ENCODE measurements around the gene FBXL17. TPM values are rescaled to one million over a fixed set of nuclear protein-coding genes. Genes with fewer than 3 reads are reported as not detected.

Gene FBXL17
- total RNA-seq, 2 experiments from 2014 or later, result 6.6 to 9.4 TPM

DNA sequence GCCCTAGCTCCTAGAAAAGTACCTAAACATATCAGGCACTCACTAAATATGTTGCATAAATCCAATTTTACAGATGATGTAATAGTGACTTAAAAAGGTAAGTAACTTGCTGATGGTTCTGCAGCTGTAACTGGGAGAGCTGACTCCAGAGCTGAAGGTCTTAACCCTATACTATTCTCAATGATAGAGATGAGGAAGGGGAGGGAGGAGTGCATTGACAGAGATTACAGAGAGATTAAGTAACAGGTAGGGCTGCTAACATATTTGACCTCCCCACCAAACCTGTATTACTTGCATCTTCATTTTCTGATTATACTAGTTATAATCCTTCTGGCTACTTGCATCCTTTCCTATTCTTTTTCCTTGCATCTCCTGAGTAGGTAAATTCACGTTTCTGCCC is 455.8 kb downstream of the FBXL17 start:
- ATAC-seq (no peak), DNase-seq (no peak)
- ChIA-PET POLR2A (no interaction called here), CTCF (interaction anchor here (0.7 kb wide), 1 partner anchor 15 kb away, joined by 3 read pairs; no protein-coding TSS in a partner anchor)
- Mint-ChIP-seq H3K27ac (no peak overlapping the region), H3K9me3 (ENCODE audit: insufficient read depth) (no peaks in the 10 kb centered on the region), H3K27me3 (ENCODE audit: low read depth) (no peaks in the 10 kb centered on the region), H3K4me3 (no peak overlapping the region), H3K36me3 (ENCODE audit: low read depth) (no peaks in the 10 kb centered on the region), H3K4me1 (ENCODE audit: low read depth) (peaks cover 27% of the 10 kb centered on the region)

DNA sequence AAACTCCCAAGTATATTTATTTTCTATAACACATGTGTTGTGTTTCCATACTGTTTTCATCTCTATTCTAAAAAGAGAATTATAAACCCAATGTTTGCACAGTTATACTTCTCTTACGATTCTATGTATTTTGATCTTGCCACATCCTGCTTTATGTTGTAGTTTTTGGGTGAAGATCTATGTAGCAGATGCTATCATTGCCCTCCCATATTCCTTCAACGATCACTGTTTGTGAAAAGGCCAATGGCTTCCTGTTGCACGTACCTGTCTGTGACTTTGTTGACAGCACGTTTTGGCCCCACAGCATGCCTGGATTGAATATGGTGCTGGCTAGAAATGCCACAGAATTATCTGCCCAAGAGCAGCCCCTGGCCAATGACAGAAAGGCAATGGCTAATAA is 456.7 kb downstream of the FBXL17 start:
- no peaks in the 10 kb centered on the region for H3K27me3 Mint-ChIP-seq (ENCODE audit: low read depth)
- no peak for ATAC-seq
- no peak overlapping the region for H3K4me3 Mint-ChIP-seq
- POLR2A ChIA-PET, result no interaction called here
- no peaks in the 10 kb centered on the region for H3K9me3 Mint-ChIP-seq (ENCODE audit: insufficient read depth)
- no peak for DNase-seq
- CTCF ChIA-PET, result no interaction called here
- peak overlapping the region; percentile 1 for H3K27ac Mint-ChIP-seq
- no peaks in the 10 kb centered on the region for H3K36me3 Mint-ChIP-seq (ENCODE audit: low read depth)
- peaks cover 25% of the 10 kb centered on the region for H3K4me1 Mint-ChIP-seq (ENCODE audit: low read depth)

DNA sequence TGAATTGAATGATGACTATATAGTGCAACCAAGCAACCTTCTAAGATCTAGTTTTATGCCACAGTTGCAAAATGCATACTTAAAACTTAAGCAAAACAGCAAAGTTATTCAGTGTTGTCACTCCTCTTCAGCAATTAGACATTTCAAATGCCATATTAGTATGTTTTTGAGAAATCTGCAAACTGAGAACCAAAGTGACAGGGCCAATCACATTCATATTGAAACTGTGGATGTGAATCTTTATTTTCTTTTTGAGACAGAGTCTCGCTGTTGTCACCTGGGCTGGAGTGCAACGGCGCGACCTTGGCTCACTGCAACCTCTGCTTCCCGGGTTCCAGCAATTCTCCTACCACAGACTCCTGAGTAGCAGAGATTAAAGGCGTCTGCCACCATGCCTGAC is 461.9 kb downstream of the FBXL17 start:
- no peaks in the 10 kb centered on the region for H3K9me3 Mint-ChIP-seq (ENCODE audit: insufficient read depth)
- DNase-seq (no peak), ATAC-seq (no peak)

DNA sequence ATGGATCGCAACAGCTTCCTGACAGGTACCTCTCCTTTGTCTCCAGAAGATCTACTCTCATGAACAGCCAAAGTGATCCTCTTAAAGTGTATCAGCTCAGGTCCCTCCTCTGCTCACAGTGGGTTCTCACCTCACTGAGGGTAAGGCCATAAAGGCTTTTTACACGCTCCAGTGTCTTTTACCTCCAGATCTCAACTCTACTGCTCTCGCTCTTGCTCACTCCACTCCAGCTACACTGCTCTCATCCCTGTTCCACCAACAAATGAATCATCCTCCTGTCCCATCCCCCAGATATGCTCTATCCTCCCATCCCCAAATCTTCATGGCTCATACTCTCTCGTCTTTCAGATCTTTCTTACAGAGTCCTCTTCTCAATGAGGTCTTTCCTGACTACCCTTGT is 462.5 kb downstream of the FBXL17 start:
- Mint-ChIP-seq H3K4me3 (no peak overlapping the region), H3K27me3 (ENCODE audit: low read depth) (no peaks in the 10 kb centered on the region), H3K4me1 (ENCODE audit: low read depth) (peaks cover 34% of the 10 kb centered on the region), H3K9me3 (ENCODE audit: insufficient read depth) (no peaks in the 10 kb centered on the region), H3K36me3 (ENCODE audit: low read depth) (peaks cover 2% of the 10 kb centered on the region), H3K27ac (peak overlapping the region; percentile 39)
- no peak for ATAC-seq
- CTCF ChIA-PET, result no interaction called here
- POLR2A ChIA-PET, result no interaction called here
- no peak for DNase-seq

More for the DNA sequence above, 461.9 kb downstream of the FBXL17 start:
- ChIA-PET POLR2A (no interaction called here), CTCF (no interaction called here)
- Mint-ChIP-seq H3K4me1 (ENCODE audit: low read depth) (peaks cover 40% of the 10 kb centered on the region), H3K4me3 (no peak overlapping the region), H3K27me3 (ENCODE audit: low read depth) (no peaks in the 10 kb centered on the region), H3K27ac (no peak overlapping the region), H3K36me3 (ENCODE audit: low read depth) (peaks cover 2% of the 10 kb centered on the region)

DNA sequence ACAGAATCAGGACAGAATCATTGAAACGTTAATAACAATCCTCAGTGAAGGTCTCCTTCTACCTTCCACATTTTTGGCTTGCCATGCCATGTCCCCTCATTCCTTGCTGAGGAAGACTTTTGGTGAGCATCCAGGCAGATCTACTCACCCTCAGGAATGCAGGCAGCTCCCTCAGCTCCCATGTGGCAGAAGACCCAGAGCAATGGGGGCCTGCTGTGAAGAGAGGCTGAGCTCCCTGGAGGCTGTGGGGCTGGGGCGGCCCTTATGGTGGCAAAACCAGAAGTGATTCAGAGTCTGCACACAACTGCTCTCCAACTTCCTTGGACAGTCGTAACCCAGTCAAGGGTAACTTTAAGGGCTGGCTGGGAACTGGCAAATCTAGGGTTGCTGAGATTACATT is 463.9 kb downstream of the FBXL17 start:
- CTCF ChIA-PET, result interaction anchor here (0.6 kb wide), 1 partner anchor 105 kb away, joined by 3 read pairs; no protein-coding TSS in a partner anchor
- peaks cover 37% of the 10 kb centered on the region for H3K4me1 Mint-ChIP-seq (ENCODE audit: low read depth)
- DNase-seq, result no peak

DNA sequence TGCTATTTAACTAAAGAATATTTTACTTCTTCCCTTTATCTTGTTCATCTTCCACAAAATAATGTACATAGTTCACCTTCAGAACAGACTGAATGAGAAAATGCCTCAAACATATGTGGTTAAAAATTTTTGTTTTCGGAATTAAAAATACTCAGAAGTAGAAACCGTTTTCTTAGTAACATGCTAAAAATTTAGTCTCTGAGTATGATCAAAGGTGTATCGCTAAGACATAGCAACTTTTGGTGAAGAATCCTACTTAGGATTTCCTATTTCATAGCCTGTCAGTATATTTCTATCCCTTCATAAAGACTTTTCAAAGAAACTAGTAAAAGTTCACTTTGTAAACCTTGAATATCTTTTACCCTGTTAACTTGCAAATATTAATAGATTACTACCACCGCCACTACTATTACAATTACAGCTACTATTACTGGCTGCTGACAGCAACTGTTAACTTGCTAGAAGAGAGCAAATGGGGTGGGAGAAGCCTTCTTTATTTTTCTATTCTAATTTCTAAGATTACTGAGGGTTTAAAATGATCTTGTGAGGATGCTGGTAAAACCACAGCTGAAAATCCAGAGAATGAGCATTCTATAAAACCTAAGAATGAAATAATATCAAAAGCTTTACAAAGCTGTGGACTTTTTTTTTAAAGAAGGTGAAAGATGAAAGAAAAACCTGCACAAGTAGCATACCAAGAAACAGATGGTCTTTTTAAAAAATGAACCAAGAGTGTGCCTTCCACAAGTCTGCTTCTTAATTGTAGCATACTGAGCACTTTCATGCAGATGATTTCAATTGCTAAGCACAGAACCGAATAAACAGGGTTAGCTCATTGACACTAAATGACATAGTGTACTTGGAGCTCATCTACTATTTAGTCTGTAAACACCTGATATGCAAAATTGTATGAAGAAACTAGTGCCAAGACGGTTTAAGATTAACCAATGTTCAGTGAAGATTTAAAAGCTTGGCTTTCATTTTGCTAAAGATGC is 464.9 kb downstream of the FBXL17 start:
- Mint-ChIP-seq H3K36me3 (ENCODE audit: low read depth) (peaks cover 2% of the 10 kb centered on the region), H3K9me3 (ENCODE audit: insufficient read depth) (no peaks in the 10 kb centered on the region), H3K4me3 (peak overlapping the region; percentile 25), H3K27me3 (ENCODE audit: low read depth) (no peaks in the 10 kb centered on the region), H3K27ac (peak overlapping the region; percentile 74), H3K4me1 (ENCODE audit: low read depth) (peaks cover 37% of the 10 kb centered on the region)
- ChIA-PET POLR2A (no interaction called here), CTCF (interaction anchor here (0.6 kb wide), 1 partner anchor 106 kb away, joined by 3 read pairs; no protein-coding TSS in a partner anchor)
- DNase-seq (no peak), ATAC-seq (peak; percentile 67)

More for the DNA sequence above, 463.9 kb downstream of the FBXL17 start:
- Mint-ChIP-seq H3K9me3 (ENCODE audit: insufficient read depth) (no peaks in the 10 kb centered on the region), H3K4me3 (no peak overlapping the region), H3K27ac (peak overlapping the region; percentile 74), H3K36me3 (ENCODE audit: low read depth) (peaks cover 2% of the 10 kb centered on the region), H3K27me3 (ENCODE audit: low read depth) (no peaks in the 10 kb centered on the region)
- POLR2A ChIA-PET, result no interaction called here
- ATAC-seq, result no peak

DNA sequence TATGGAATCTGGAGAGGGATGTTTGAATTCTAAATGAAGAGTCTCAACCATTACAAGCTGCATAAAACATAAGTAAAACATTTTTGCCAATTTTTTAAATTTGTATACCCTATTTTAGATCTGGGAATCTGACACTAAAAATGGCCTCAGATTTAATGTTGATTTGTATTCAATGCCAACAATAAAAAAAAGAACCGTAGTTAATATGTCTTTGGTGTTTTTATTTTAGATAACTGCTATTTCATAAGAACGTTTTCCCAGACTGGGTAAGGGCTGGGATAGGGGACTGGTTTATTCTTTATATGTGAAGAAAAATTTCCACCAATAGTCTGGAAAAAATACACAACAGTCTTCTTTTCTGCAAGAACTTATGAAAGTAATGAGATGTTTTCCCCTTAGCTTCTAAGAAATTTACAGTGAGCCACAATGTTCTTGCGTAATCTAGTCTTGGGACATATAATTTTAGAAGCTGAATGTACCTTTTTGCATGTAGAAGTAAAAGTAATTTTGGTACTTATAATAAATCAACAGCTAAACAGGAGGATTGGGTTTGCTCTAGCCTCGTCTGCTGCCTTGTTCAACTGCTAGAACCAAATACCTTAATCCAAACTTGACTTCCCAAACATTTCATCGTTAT is 466.6 kb downstream of the FBXL17 start:
- Mint-ChIP-seq H3K9me3 (ENCODE audit: insufficient read depth) (no peaks in the 10 kb centered on the region), H3K4me3 (no peak overlapping the region), H3K4me1 (ENCODE audit: low read depth) (peaks cover 37% of the 10 kb centered on the region), H3K36me3 (ENCODE audit: low read depth) (peaks cover 2% of the 10 kb centered on the region), H3K27ac (no peak overlapping the region), H3K27me3 (ENCODE audit: low read depth) (no peaks in the 10 kb centered on the region)
- DNase-seq, result no peak
- ChIA-PET CTCF (no interaction called here), POLR2A (no interaction called here)
- ATAC-seq, result no peak

DNA sequence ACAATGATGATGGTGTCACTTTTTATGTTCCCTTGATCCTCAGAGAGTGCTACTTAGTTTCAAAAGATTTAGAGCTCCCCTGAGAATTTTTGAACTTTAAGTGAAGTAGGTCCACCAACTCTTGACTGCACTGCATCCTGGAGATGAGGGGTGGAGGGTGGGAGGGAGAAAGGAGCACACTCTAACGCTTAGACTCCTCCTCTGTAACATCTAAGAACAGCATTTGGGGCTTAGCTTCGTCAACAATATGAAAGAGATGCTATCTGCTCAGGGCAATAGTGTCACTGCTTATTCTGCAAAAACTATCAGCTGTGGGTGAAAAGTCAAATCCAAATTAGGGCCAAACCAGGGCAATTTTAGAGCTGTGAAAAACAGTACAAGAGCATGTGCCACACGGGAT is 468.4 kb downstream of the FBXL17 start:
- CTCF ChIA-PET, result no interaction called here

DNA sequence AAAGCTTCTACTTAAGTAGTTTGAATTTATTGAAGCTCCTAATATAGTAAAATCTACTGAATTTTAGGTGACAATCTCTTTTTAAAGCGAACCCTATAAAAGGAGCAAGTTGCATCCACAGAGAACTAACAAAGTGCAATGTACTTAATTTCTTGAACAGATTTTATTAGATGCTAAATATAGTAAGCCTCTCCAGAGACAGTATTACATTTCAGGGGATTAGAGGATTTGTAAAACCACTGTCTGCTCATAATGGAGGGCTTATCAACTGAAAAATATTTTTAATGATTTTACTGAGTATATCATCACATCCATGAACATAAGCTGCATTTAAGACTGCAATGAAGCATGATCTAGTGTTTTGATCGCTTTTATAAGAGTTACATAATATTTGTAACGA is 481.2 kb downstream of the FBXL17 start:
- POLR2A ChIA-PET, result no interaction called here
- ATAC-seq (no peak), DNase-seq (no peak)
- CTCF ChIA-PET, result no interaction called here
- Mint-ChIP-seq H3K4me3 (no peak overlapping the region), H3K27ac (no peak overlapping the region), H3K27me3 (ENCODE audit: low read depth) (no peaks in the 10 kb centered on the region), H3K9me3 (ENCODE audit: insufficient read depth) (no peaks in the 10 kb centered on the region), H3K4me1 (ENCODE audit: low read depth) (no peaks in the 10 kb centered on the region), H3K36me3 (ENCODE audit: low read depth) (peaks cover 3% of the 10 kb centered on the region)

More for the DNA sequence above, 468.4 kb downstream of the FBXL17 start:
- H3K4me3 Mint-ChIP-seq, result no peak overlapping the region
- POLR2A ChIA-PET, result no interaction called here
- peaks cover 4% of the 10 kb centered on the region for H3K9me3 Mint-ChIP-seq (ENCODE audit: insufficient read depth)
- H3K27me3 Mint-ChIP-seq (ENCODE audit: low read depth), result no peaks in the 10 kb centered on the region
- peaks cover 3% of the 10 kb centered on the region for H3K36me3 Mint-ChIP-seq (ENCODE audit: low read depth)
- ATAC-seq, result no peak
- H3K27ac Mint-ChIP-seq, result no peak overlapping the region
- no peak for DNase-seq
- peaks cover 30% of the 10 kb centered on the region for H3K4me1 Mint-ChIP-seq (ENCODE audit: low read depth)

DNA sequence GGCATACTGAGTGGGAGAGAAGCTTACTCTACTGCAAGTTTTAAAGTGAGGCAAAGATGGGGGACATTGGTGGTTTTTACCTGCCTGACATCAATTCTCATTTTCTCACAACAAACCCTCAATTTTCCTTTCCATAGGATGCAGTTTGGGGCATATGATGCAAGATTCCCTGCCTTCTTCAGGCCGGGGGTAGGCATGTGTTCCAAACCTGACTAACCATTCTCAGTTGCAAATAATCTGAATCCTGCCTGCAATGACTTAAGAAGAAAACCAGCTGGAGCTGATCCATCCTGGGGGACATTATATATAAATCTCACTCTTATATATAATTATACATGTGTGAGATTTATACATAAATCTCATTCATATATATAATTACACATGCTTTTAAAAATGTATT is 487.5 kb downstream of the FBXL17 start:
- H3K9me3 Mint-ChIP-seq (ENCODE audit: insufficient read depth), result no peaks in the 10 kb centered on the region
- ChIA-PET POLR2A (no interaction called here), CTCF (interaction anchor here (1.3 kb wide), 1 partner anchor 8 kb away, joined by 4 read pairs; no protein-coding TSS in a partner anchor)
- no peaks in the 10 kb centered on the region for H3K4me1 Mint-ChIP-seq (ENCODE audit: low read depth)
- H3K4me3 Mint-ChIP-seq, result no peak overlapping the region
- no peak overlapping the region for H3K27ac Mint-ChIP-seq
- peaks cover 3% of the 10 kb centered on the region for H3K36me3 Mint-ChIP-seq (ENCODE audit: low read depth)
- no peak for ATAC-seq
- H3K27me3 Mint-ChIP-seq (ENCODE audit: low read depth), result no peaks in the 10 kb centered on the region
- no peak for DNase-seq

DNA sequence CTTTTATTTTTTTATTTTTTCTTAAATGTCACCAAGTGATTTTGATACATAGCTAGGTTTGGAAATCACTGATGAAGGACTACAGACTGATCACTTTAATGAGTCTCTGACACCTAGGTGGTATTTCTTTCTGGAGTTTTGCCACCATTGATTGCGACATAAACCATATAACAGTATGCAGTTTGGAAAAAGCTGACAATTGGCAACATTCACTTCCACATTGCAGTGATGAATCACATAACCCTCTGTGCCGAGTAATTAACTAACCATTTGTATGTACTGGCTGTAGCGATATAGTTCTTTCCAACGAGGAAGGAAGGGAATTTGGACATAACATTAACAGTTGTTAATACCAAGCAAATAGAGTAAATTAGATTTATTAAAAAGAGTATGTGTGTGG is 488.3 kb downstream of the FBXL17 start:
- ATAC-seq (no peak), DNase-seq (no peak)
- Mint-ChIP-seq H3K36me3 (ENCODE audit: low read depth) (peaks cover 2% of the 10 kb centered on the region), H3K4me1 (ENCODE audit: low read depth) (no peaks in the 10 kb centered on the region), H3K9me3 (ENCODE audit: insufficient read depth) (no peaks in the 10 kb centered on the region), H3K27ac (no peak overlapping the region), H3K27me3 (ENCODE audit: low read depth) (no peaks in the 10 kb centered on the region), H3K4me3 (no peak overlapping the region)
- CTCF ChIA-PET, result interaction anchor here (1.3 kb wide), 1 partner anchor 8 kb away, joined by 4 read pairs; no protein-coding TSS in a partner anchor
- POLR2A ChIA-PET, result no interaction called here

DNA sequence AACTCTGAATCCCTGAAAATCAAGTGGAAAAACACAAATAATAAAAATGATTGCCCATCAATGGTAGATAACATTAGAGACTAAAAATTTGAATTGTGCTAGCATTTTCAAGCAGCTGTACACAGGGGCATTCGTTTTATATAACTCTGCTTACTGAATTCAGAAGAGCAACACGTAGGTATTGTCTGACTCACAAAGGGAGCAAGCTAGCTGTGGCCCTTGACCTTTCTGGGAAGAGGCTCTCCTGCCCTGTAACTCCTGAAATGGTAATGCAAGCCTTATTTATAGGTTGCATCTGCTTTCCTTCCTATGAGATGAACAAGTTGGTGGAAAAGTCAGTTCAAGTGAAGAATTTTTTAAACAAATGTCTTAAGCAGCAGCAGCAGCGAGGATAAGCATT is 492.5 kb downstream of the FBXL17 start:
- no peaks in the 10 kb centered on the region for H3K27me3 Mint-ChIP-seq (ENCODE audit: low read depth)
- H3K27ac Mint-ChIP-seq, result no peak overlapping the region
- no peak overlapping the region for H3K4me3 Mint-ChIP-seq
- DNase-seq (no peak), ATAC-seq (no peak)
- H3K4me1 Mint-ChIP-seq (ENCODE audit: low read depth), result peaks cover 17% of the 10 kb centered on the region
- no peaks in the 10 kb centered on the region for H3K9me3 Mint-ChIP-seq (ENCODE audit: insufficient read depth)
- CTCF ChIA-PET, result no interaction called here
- POLR2A ChIA-PET, result no interaction called here
- H3K36me3 Mint-ChIP-seq (ENCODE audit: low read depth), result no peaks in the 10 kb centered on the region
